Measurements from ENCODE around the gene SORCS2. TPM values are rescaled to one million over a fixed set of nuclear protein-coding genes. Genes with fewer than 3 reads are reported as not detected.

SORCS2 gene
- total RNA-seq, 1 donor from 2014 or later = 7.1 TPM

GRCh38 chr4:7687796-7688195 lies 495.5 kb downstream of the SORCS2 start:
- Mint-ChIP-seq H3K4me1 (no peaks in the 10 kb centered on the region), H3K27me3 (ENCODE audit: low read depth) (peaks cover 32% of the 10 kb centered on the region), H3K9me3 (peaks cover 7% of the 10 kb centered on the region), H3K27ac (no peak overlapping the region), H3K36me3 (peaks cover 6% of the 10 kb centered on the region), H3K4me3 (no peak overlapping the region)
- TF ChIP-seq, protein P1, sequence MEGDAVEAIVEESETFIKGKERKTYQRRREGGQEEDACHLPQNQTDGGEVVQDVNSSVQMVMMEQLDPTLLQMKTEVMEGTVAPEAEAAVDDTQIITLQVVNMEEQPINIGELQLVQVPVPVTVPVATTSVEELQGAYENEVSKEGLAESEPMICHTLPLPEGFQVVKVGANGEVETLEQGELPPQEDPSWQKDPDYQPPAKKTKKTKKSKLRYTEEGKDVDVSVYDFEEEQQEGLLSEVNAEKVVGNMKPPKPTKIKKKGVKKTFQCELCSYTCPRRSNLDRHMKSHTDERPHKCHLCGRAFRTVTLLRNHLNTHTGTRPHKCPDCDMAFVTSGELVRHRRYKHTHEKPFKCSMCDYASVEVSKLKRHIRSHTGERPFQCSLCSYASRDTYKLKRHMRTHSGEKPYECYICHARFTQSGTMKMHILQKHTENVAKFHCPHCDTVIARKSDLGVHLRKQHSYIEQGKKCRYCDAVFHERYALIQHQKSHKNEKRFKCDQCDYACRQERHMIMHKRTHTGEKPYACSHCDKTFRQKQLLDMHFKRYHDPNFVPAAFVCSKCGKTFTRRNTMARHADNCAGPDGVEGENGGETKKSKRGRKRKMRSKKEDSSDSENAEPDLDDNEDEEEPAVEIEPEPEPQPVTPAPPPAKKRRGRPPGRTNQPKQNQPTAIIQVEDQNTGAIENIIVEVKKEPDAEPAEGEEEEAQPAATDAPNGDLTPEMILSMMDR (IDR thresholded peaks at IDR 0.05; ENCODE audit: unreplicated experiment) = no peak
- DNase-seq (ENCODE audit: low spot score in 2 of 2, unreplicated experiment in 2 of 2) = no peak

DNA sequence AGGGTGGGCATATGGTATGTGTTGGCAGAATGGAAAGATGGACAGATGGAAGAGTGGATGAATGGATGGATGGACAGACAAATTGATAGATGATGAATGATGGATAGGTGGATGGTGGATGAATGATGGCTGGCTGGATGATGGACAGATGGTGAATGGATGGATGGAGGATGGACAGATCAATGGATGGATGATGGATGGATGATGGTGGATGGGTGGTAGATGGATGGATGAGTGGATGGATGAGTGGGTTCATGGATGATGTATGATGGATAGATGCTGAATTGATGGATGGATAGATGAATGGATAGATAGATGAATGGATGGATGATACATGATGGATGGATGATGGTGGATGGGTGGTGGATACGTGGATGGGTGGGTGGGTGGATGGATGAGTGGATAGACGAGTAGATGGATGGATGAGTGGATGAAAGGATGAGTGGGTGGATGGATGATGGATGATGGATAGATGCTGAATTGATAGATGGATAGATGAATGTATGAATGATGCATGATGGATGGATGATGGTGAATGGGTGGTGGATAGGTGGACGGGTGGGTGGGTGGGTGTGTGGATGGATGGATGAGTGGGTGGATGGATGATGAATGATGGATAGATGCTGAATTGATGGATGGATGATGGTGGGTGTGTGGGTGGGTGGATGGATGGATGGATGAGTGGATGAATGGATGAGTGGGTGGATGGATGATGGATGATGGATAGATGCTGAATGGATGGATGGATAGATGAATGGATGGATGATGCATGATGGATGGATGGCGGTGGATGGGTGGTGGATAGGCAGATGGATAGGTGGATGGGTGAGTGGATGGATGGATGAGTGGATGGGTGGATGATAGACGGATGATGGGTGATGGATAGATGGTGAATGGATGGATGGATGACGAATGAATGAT lies 497.7 kb downstream of the SORCS2 start:
- Mint-ChIP-seq H3K9me3 (no peaks in the 10 kb centered on the region), H3K27me3 (ENCODE audit: low read depth) (peaks cover 40% of the 10 kb centered on the region), H3K27ac (no peak overlapping the region), H3K4me3 (no peak overlapping the region), H3K36me3 (no peaks in the 10 kb centered on the region), H3K4me1 (no peaks in the 10 kb centered on the region)
- TF ChIP-seq, protein P1 (IDR thresholded peaks at IDR 0.05; ENCODE audit: unreplicated experiment) = no peak
- no peak for DNase-seq (ENCODE audit: low spot score in 2 of 2, unreplicated experiment in 2 of 2)

DNA sequence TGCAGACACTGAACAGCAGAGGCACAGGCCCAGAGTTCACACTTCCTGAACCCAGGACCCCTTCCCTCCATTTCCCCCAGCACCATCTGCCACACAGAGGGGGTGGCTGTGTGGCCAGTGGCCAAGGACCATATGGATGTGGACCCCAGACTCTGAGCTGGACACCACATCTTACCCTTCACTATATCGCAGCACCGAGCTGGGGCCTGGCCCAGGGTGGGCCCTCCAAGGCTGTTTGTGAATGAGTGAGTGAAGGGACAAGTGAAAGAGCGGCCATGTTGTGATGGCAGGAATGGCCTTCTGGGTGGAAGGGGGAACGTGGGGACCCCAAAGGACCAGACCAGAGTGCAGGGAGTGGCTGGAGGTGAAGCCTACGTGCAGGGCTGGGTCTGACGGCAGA lies 498.7 kb downstream of the SORCS2 start:
- Mint-ChIP-seq H3K36me3 (no peaks in the 10 kb centered on the region), H3K27me3 (ENCODE audit: low read depth) (peaks cover 38% of the 10 kb centered on the region), H3K4me3 (no peak overlapping the region), H3K27ac (no peak overlapping the region), H3K4me1 (no peaks in the 10 kb centered on the region), H3K9me3 (no peaks in the 10 kb centered on the region)
- DNase-seq (ENCODE audit: low spot score in 2 of 2, unreplicated experiment in 2 of 2) = no peak
- TF ChIP-seq, protein P1 (IDR thresholded peaks at IDR 0.05; ENCODE audit: unreplicated experiment) = no peak

GRCh38 chr4:7691982-7692381 lies 499.6 kb downstream of the SORCS2 start:
- Mint-ChIP-seq H3K4me1 (no peaks in the 10 kb centered on the region), H3K27ac (no peak overlapping the region)
- TF ChIP-seq, protein P1 (IDR thresholded peaks at IDR 0.05; ENCODE audit: unreplicated experiment) = no peak

GRCh38 chr4:7692451-7693236 lies 500.3 kb downstream of the SORCS2 start:
- TF ChIP-seq, protein P1 (IDR thresholded peaks at IDR 0.05; ENCODE audit: unreplicated experiment) = no peak
- Mint-ChIP-seq H3K36me3 (no peaks in the 10 kb centered on the region), H3K27me3 (ENCODE audit: low read depth) (peaks cover 31% of the 10 kb centered on the region), H3K9me3 (no peaks in the 10 kb centered on the region), H3K4me1 (no peaks in the 10 kb centered on the region), H3K4me3 (no peak overlapping the region), H3K27ac (no peak overlapping the region)
- DNase-seq (ENCODE audit: low spot score in 2 of 2, unreplicated experiment in 2 of 2) = no peak

More at GRCh38 chr4:7691982-7692381, 499.6 kb downstream of the SORCS2 start:
- no peaks in the 10 kb centered on the region for H3K36me3 Mint-ChIP-seq
- no peak for DNase-seq (ENCODE audit: low spot score in 2 of 2, unreplicated experiment in 2 of 2)
- no peaks in the 10 kb centered on the region for H3K9me3 Mint-ChIP-seq
- peaks cover 37% of the 10 kb centered on the region for H3K27me3 Mint-ChIP-seq (ENCODE audit: low read depth)
- H3K4me3 Mint-ChIP-seq = no peak overlapping the region

Data from mesothelial cell of epicardium (in vitro differentiated cells).